ENCODE results near the gene CSNK1A1L.

DNA sequence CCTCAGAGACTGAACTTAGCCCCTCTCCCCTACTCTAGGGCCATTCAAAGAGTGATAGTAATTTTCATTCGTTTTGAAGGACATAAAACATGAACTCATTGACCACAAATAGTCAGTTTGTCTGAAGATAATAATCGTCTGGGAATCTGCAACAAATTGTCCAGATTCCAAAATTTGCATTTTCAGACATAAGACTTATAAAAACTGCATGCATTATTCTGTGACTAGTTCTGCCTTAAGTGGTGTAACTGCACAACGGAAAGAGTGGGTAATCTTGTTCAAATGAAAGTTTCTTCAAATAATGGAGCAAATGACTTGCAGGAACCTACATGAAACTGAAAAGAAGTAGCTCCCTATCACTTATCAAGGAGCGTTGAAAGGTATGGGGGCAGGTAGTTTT lies 8.4 kb downstream of the CSNK1A1L start:
- TF ChIP-seq, protein P1, sequence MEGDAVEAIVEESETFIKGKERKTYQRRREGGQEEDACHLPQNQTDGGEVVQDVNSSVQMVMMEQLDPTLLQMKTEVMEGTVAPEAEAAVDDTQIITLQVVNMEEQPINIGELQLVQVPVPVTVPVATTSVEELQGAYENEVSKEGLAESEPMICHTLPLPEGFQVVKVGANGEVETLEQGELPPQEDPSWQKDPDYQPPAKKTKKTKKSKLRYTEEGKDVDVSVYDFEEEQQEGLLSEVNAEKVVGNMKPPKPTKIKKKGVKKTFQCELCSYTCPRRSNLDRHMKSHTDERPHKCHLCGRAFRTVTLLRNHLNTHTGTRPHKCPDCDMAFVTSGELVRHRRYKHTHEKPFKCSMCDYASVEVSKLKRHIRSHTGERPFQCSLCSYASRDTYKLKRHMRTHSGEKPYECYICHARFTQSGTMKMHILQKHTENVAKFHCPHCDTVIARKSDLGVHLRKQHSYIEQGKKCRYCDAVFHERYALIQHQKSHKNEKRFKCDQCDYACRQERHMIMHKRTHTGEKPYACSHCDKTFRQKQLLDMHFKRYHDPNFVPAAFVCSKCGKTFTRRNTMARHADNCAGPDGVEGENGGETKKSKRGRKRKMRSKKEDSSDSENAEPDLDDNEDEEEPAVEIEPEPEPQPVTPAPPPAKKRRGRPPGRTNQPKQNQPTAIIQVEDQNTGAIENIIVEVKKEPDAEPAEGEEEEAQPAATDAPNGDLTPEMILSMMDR (IDR thresholded peaks at IDR 0.05; ENCODE audit: insufficient read depth, low read length, poor library complexity, severe bottlenecking), result no peak
- TF ChIP-seq EZH2phosphoT487 (conservative IDR thresholded peaks at IDR 0.05; ENCODE audit: low read length), result no peak
